ENCODE measurements around the gene FLVCR1.

DNA sequence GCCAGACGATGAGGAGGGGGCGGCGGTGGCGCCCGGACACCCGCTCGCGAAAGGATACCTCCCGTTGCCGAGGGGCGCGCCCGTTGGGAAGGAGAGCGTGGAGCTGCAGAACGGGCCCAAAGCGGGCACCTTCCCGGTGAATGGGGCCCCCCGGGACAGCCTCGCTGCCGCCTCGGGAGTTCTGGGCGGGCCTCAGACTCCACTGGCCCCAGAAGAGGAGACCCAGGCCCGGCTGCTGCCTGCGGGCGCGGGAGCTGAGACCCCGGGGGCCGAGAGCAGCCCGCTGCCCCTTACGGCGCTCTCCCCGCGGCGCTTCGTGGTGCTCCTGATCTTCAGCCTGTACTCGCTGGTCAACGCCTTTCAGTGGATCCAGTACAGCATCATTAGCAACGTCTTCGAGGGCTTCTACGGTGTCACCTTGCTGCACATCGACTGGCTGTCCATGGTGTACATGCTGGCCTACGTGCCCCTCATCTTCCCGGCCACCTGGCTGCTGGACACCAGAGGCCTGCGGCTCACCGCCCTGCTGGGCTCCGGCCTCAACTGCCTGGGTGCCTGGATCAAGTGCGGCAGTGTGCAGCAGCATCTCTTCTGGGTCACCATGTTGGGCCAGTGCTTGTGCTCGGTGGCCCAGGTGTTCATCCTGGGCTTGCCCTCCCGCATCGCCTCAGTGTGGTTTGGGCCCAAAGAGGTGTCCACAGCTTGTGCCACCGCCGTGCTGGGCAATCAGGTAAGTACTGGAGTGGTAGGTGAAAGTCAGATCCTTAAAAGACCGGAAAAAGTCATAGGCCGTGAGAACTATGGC, 588 bp downstream of the FLVCR1 start:
- TF ChIP-seq YY1 (IDR thresholded peaks at IDR 0.05; ENCODE audit: low read depth) (no peak), TAF1 (IDR thresholded peaks at IDR 0.05; ENCODE audit: low read depth) (no peak; the same call in 1 of the 2 replicates), TCF12 (IDR thresholded peaks at IDR 0.05; ENCODE audit: low read depth) (no peak), RAD21 (IDR thresholded peaks at IDR 0.05; ENCODE audit: low read depth) (no peak), CEBPB (IDR thresholded peaks at IDR 0.05) (no peak), EP300 (IDR thresholded peaks at IDR 0.05; ENCODE audit: borderline replicate concordance) (no peak)
- TF ChIP-seq, protein P1, sequence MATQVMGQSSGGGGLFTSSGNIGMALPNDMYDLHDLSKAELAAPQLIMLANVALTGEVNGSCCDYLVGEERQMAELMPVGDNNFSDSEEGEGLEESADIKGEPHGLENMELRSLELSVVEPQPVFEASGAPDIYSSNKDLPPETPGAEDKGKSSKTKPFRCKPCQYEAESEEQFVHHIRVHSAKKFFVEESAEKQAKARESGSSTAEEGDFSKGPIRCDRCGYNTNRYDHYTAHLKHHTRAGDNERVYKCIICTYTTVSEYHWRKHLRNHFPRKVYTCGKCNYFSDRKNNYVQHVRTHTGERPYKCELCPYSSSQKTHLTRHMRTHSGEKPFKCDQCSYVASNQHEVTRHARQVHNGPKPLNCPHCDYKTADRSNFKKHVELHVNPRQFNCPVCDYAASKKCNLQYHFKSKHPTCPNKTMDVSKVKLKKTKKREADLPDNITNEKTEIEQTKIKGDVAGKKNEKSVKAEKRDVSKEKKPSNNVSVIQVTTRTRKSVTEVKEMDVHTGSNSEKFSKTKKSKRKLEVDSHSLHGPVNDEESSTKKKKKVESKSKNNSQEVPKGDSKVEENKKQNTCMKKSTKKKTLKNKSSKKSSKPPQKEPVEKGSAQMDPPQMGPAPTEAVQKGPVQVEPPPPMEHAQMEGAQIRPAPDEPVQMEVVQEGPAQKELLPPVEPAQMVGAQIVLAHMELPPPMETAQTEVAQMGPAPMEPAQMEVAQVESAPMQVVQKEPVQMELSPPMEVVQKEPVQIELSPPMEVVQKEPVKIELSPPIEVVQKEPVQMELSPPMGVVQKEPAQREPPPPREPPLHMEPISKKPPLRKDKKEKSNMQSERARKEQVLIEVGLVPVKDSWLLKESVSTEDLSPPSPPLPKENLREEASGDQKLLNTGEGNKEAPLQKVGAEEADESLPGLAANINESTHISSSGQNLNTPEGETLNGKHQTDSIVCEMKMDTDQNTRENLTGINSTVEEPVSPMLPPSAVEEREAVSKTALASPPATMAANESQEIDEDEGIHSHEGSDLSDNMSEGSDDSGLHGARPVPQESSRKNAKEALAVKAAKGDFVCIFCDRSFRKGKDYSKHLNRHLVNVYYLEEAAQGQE (IDR thresholded peaks at IDR 0.05; ENCODE audit: low read depth) = no peak

Measured in Ishikawa (cell line).